Neutrophil (primary cell): ENCODE results near the gene NSMCE1.

Source experiments
- H3K27ac ChIP-seq: fragments of 200-600 bp; sonication (generic); 2 replicates; pipeline ENCODE4 v1.5.1; 2016; ENCODE audit warnings: mild to moderate bottlenecking, moderate library complexity
- H3K27me3 ChIP-seq: fragments of 200-600 bp; sonication (generic); 2 replicates; pipeline ENCODE4 v1.6.0; 2016; ENCODE audit warnings: mild to moderate bottlenecking
- H3K36me3 ChIP-seq: fragments of 200-600 bp; sonication (generic); 2 replicates; pipeline ENCODE4 v1.5.1; 2017
- H3K4me1 ChIP-seq, 2 experiments: fragments of 200-600 bp in 1 of 2; sonication (generic) in 1 of 2; 1 replicate in 1 of 2; 2 replicates in 1 of 2; pipeline versions ENCODE4 v1.5.1 to v1.6.1; 2013 to 2016; ENCODE audit warnings: low read depth in 1 of 2, low read length in 1 of 2, mild to moderate bottlenecking in 1 of 2, moderate library complexity in 1 of 2; ENCODE audit not compliant: control insufficient read depth in 1 of 2, insufficient read depth in 1 of 2
- H3K4me3 ChIP-seq, 2 experiments: fragments of 200-600 bp in 1 of 2; sonication (generic) in 1 of 2; 1 replicate in 1 of 2; 2 replicates in 1 of 2; pipeline ENCODE4 v1.5.1; 2013 to 2016; ENCODE audit warnings: low read depth in 1 of 2, low read length in 1 of 2, mild to moderate bottlenecking in 1 of 2, moderate library complexity in 1 of 2
- H3K9me3 ChIP-seq: fragments of 200-600 bp; sonication (generic); 2 replicates; pipeline ENCODE4 v1.5.1; 2016
- CTCF ChIP-seq: fragments of 200-600 bp; sonication (generic); IDR thresholded peaks from 2 replicates; pipeline ENCODE4 v1.5.1; 2016; ENCODE audit warnings: antibody characterized with exemption

NSMCE1 gene

GRCh38 chr16:27221576-27222248, 46.9 kb downstream of the NSMCE1 start:
- no peak overlapping the region for H3K27ac ChIP-seq
- TF ChIP-seq CTCF = no peak
- H3K4me3 ChIP-seq = no peak overlapping the region

GRCh38 chr16:27220991-27221390, 47.6 kb downstream of the NSMCE1 start:
- H3K27ac ChIP-seq = no peak overlapping the region
- no peaks in the 10 kb centered on the region for H3K9me3 ChIP-seq
- peaks cover 3 to 7% of the 10 kb centered on the region in 2 experiments for H3K4me1 ChIP-seq
- H3K27me3 ChIP-seq = no peaks in the 10 kb centered on the region
- H3K36me3 ChIP-seq = peaks cover 30% of the 10 kb centered on the region
- H3K4me3 ChIP-seq = no peak overlapping the region
- TF ChIP-seq CTCF = no peak

More at GRCh38 chr16:27221576-27222248, 46.9 kb downstream of the NSMCE1 start:
- Histone ChIP-seq H3K9me3 (no peaks in the 10 kb centered on the region), H3K36me3 (peaks cover 31% of the 10 kb centered on the region), H3K4me1 (peaks cover 3 to 7% of the 10 kb centered on the region in 2 experiments), H3K27me3 (no peaks in the 10 kb centered on the region)

GRCh38 chr16:27220527-27220926, 48.0 kb downstream of the NSMCE1 start:
- H3K27ac ChIP-seq = no peak overlapping the region
- no peaks in the 10 kb centered on the region for H3K27me3 ChIP-seq
- no peaks in the 10 kb centered on the region for H3K9me3 ChIP-seq
- H3K4me3 ChIP-seq = no peak overlapping the region
- H3K4me1 ChIP-seq = peaks cover 3 to 7% of the 10 kb centered on the region in 2 experiments
- peaks cover 34% of the 10 kb centered on the region for H3K36me3 ChIP-seq
- no peak for TF ChIP-seq CTCF

- Histone ChIP-seq H3K27me3 (no peaks in the 10 kb centered on the region), H3K4me3 (no peak overlapping the region), H3K4me1 (peaks cover 3 to 7% of the 10 kb centered on the region in 2 experiments), H3K36me3 (peaks cover 37% of the 10 kb centered on the region), H3K27ac (no peak overlapping the region), H3K9me3 (no peaks in the 10 kb centered on the region)
- no peak for TF ChIP-seq CTCF
These were observed 48.5 kb downstream of the NSMCE1 start for GRCh38 chr16:27220120-27220519.

GRCh38 chr16:27219161-27219560, 49.4 kb downstream of the NSMCE1 start:
- peaks cover 37% of the 10 kb centered on the region for H3K36me3 ChIP-seq
- no peak for TF ChIP-seq CTCF
- no peak overlapping the region for H3K27ac ChIP-seq
- H3K9me3 ChIP-seq = no peaks in the 10 kb centered on the region
- H3K4me1 ChIP-seq = peaks cover 3 to 7% of the 10 kb centered on the region in 2 experiments
- H3K27me3 ChIP-seq = no peaks in the 10 kb centered on the region
- H3K4me3 ChIP-seq = no peak overlapping the region
